HG03565 (cell line): ENCODE data around the gene GAMT.

ENCODE experiments used
- ATAC-seq: cut with Tn5 transposase; IDR thresholded peaks from one replicate; pipeline ENCODE4 v1.9.1; 2021; ENCODE audit warnings: mild to moderate bottlenecking, moderate library complexity; ENCODE audit not compliant: unreplicated experiment

The GAMT gene

GRCh38 chr19:1418951-1419738 is 17.8 kb upstream of the GAMT start:
- ATAC-seq, result no peak

- no peak for ATAC-seq
Measured at GRCh38 chr19:1418496-1418775, 17.1 kb upstream of the GAMT start.

GRCh38 chr19:1417681-1418495 is 16.5 kb upstream of the GAMT start:
- no peak for ATAC-seq

- no peak for ATAC-seq
Measured at GRCh38 chr19:1417145-1417544, 15.8 kb upstream of the GAMT start.

GRCh38 chr19:1416014-1416841 is 14.9 kb upstream of the GAMT start:
- no peak for ATAC-seq

- no peak for ATAC-seq
Measured at GRCh38 chr19:1412995-1413800, 11.9 kb upstream of the GAMT start.

GRCh38 chr19:1412323-1412923 is 11.1 kb upstream of the GAMT start:
- ATAC-seq, result no peak

GRCh38 chr19:1411255-1412191 is 10.2 kb upstream of the GAMT start:
- ATAC-seq, result no peak

- ATAC-seq, result no peak
Measured at GRCh38 chr19:1410789-1411188, 9.4 kb upstream of the GAMT start.

GRCh38 chr19:1410136-1410786 is 8.9 kb upstream of the GAMT start:
- no peak for ATAC-seq

GRCh38 chr19:1409204-1410005 is 8.1 kb upstream of the GAMT start:
- no peak for ATAC-seq

GRCh38 chr19:1408300-1409203 is 7.2 kb upstream of the GAMT start:
- ATAC-seq, result no peak

GRCh38 chr19:1407528-1408299 is 6.4 kb upstream of the GAMT start, which contains the start of gene DAZAP1:
Gene DAZAP1, plus strand, starts transcription at chr19:1407586. Its CDS starts 188 bp downstream, at chr19:1407774.
- peak; percentile 9 for ATAC-seq

- peak; percentile 75 for ATAC-seq
Measured at GRCh38 chr19:1406774-1407527, 5.6 kb upstream of the GAMT start.

GRCh38 chr19:1402411-1403070 is 1.2 kb upstream of the GAMT start:
- ATAC-seq, result no peak
